ENCODE measurements around the gene OVCH1. TPM values are rescaled to one million over a fixed set of nuclear protein-coding genes. Genes with fewer than 3 reads are reported as not detected.
"Not testable (repeated sequence)": the region's sequence is repeated elsewhere in the genome, so short reads cannot be mapped to it uniquely, and the experiment has no call there.

OVCH1 gene
- total RNA-seq, 1 donor from 2014 or later = not detected

- Mint-ChIP-seq H3K4me1 (no peaks in the 10 kb centered on the region), H3K9me3 (no peaks in the 10 kb centered on the region), H3K27ac (no peak overlapping the region), H3K4me3 (no peak overlapping the region), H3K27me3 (peaks cover 10% of the 10 kb centered on the region), H3K36me3 (ENCODE audit: low read depth) (no peaks in the 10 kb centered on the region)
- DNase-seq = no peak
- intact Hi-C loops (cut with micrococcal nuclease) = no loop called here
Measured at GRCh38 chr12:29451888-29452287, 45.6 kb downstream of the OVCH1 start.

- intact Hi-C loops (cut with micrococcal nuclease) = no loop called here
- no peaks in the 10 kb centered on the region for H3K4me1 Mint-ChIP-seq
- peaks cover 8% of the 10 kb centered on the region for H3K27me3 Mint-ChIP-seq
- no peaks in the 10 kb centered on the region for H3K9me3 Mint-ChIP-seq
- no peak for DNase-seq
- no peaks in the 10 kb centered on the region for H3K36me3 Mint-ChIP-seq (ENCODE audit: low read depth)
- no peak overlapping the region for H3K4me3 Mint-ChIP-seq
- H3K27ac Mint-ChIP-seq = no peak overlapping the region
Measured at GRCh38 chr12:29448157-29448556, 49.3 kb downstream of the OVCH1 start.

GRCh38 chr12:29447285-29447975 lies 50.1 kb downstream of the OVCH1 start:
- Mint-ChIP-seq H3K36me3 (ENCODE audit: low read depth) (no peaks in the 10 kb centered on the region), H3K4me3 (no peak overlapping the region), H3K27me3 (peaks cover 8% of the 10 kb centered on the region), H3K4me1 (no peaks in the 10 kb centered on the region), H3K27ac (no peak overlapping the region), H3K9me3 (no peaks in the 10 kb centered on the region)
- intact Hi-C loops (cut with micrococcal nuclease) = no loop called here
- no peak for DNase-seq

- peaks cover 2% of the 10 kb centered on the region for H3K27me3 Mint-ChIP-seq
Measured at GRCh38 chr12:29439506-29439905, 58.0 kb downstream of the OVCH1 start.

GRCh38 chr12:29438752-29439408 lies 58.6 kb downstream of the OVCH1 start:
- Mint-ChIP-seq H3K9me3 (no peaks in the 10 kb centered on the region), H3K27me3 (peaks cover 2% of the 10 kb centered on the region)
- intact Hi-C loops (cut with micrococcal nuclease) = no loop called here

More at GRCh38 chr12:29439506-29439905, 58.0 kb downstream of the OVCH1 start:
- H3K36me3 Mint-ChIP-seq (ENCODE audit: low read depth) = no peaks in the 10 kb centered on the region
- no peak overlapping the region for H3K27ac Mint-ChIP-seq
- H3K9me3 Mint-ChIP-seq = no peaks in the 10 kb centered on the region
- H3K4me1 Mint-ChIP-seq = no peaks in the 10 kb centered on the region
- intact Hi-C loops (cut with micrococcal nuclease) = no loop called here
- H3K4me3 Mint-ChIP-seq = no peak overlapping the region
- DNase-seq = no peak

GRCh38 chr12:29437575-29437974 lies 59.9 kb downstream of the OVCH1 start:
- Mint-ChIP-seq H3K27me3 (peaks cover 2% of the 10 kb centered on the region), H3K4me3 (no peak overlapping the region), H3K4me1 (no peaks in the 10 kb centered on the region), H3K9me3 (no peaks in the 10 kb centered on the region), H3K36me3 (ENCODE audit: low read depth) (no peaks in the 10 kb centered on the region), H3K27ac (no peak overlapping the region)
- intact Hi-C loops (cut with micrococcal nuclease) = no loop called here
- no peak for DNase-seq

More at GRCh38 chr12:29438752-29439408, 58.6 kb downstream of the OVCH1 start:
- DNase-seq = no peak
- H3K36me3 Mint-ChIP-seq (ENCODE audit: low read depth) = no peaks in the 10 kb centered on the region
- no peaks in the 10 kb centered on the region for H3K4me1 Mint-ChIP-seq
- H3K4me3 Mint-ChIP-seq = no peak overlapping the region
- no peak overlapping the region for H3K27ac Mint-ChIP-seq

- H3K4me3 Mint-ChIP-seq; H3K36me3 Mint-ChIP-seq (ENCODE audit: low read depth); H3K9me3 Mint-ChIP-seq; intact Hi-C loops (cut with micrococcal nuclease); H3K27ac Mint-ChIP-seq; H3K27me3 Mint-ChIP-seq; DNase-seq; H3K4me1 Mint-ChIP-seq: not testable (repeated sequence)
Measured at GRCh38 chr12:29436815-29437214, 60.7 kb downstream of the OVCH1 start.

GRCh38 chr12:29431513-29431912 lies 66.0 kb downstream of the OVCH1 start:
- H3K27me3 Mint-ChIP-seq = peaks cover 5% of the 10 kb centered on the region
- DNase-seq = no peak
- no peak overlapping the region for H3K4me3 Mint-ChIP-seq
- H3K36me3 Mint-ChIP-seq (ENCODE audit: low read depth) = no peaks in the 10 kb centered on the region
- H3K4me1 Mint-ChIP-seq = no peaks in the 10 kb centered on the region
- intact Hi-C loops (cut with micrococcal nuclease) = no loop called here
- no peak overlapping the region for H3K27ac Mint-ChIP-seq
- no peaks in the 10 kb centered on the region for H3K9me3 Mint-ChIP-seq

GRCh38 chr12:29430716-29431044 lies 66.8 kb downstream of the OVCH1 start:
- Mint-ChIP-seq H3K27ac (no peak overlapping the region), H3K4me3 (no peak overlapping the region), H3K4me1 (no peaks in the 10 kb centered on the region), H3K9me3 (no peaks in the 10 kb centered on the region), H3K36me3 (ENCODE audit: low read depth) (no peaks in the 10 kb centered on the region), H3K27me3 (peaks cover 5% of the 10 kb centered on the region)
- no peak for DNase-seq
- intact Hi-C loops (cut with micrococcal nuclease) = no loop called here

- H3K4me1 Mint-ChIP-seq = no peaks in the 10 kb centered on the region
- H3K4me3 Mint-ChIP-seq = no peak overlapping the region
- H3K9me3 Mint-ChIP-seq = no peaks in the 10 kb centered on the region
- no peak overlapping the region for H3K27ac Mint-ChIP-seq
- no peak for DNase-seq
- peaks cover 5% of the 10 kb centered on the region for H3K27me3 Mint-ChIP-seq
- H3K36me3 Mint-ChIP-seq (ENCODE audit: low read depth) = no peaks in the 10 kb centered on the region
- intact Hi-C loops (cut with micrococcal nuclease) = no loop called here
Measured at GRCh38 chr12:29429999-29430715, 67.3 kb downstream of the OVCH1 start.

GRCh38 chr12:29428633-29429032 lies 68.9 kb downstream of the OVCH1 start:
- Mint-ChIP-seq H3K27ac (no peak overlapping the region), H3K4me1 (no peaks in the 10 kb centered on the region), H3K36me3 (ENCODE audit: low read depth) (no peaks in the 10 kb centered on the region), H3K27me3 (peaks cover 5% of the 10 kb centered on the region), H3K4me3 (no peak overlapping the region), H3K9me3 (peaks cover 2% of the 10 kb centered on the region)
- DNase-seq = no peak
- intact Hi-C loops (cut with micrococcal nuclease) = no loop called here

- H3K36me3 Mint-ChIP-seq (ENCODE audit: low read depth) = no peaks in the 10 kb centered on the region
- H3K4me3 Mint-ChIP-seq = no peak overlapping the region
- H3K27ac Mint-ChIP-seq = no peak overlapping the region
- DNase-seq = no peak
- no peaks in the 10 kb centered on the region for H3K4me1 Mint-ChIP-seq
- H3K9me3 Mint-ChIP-seq = peaks cover 7% of the 10 kb centered on the region
- peaks cover 9% of the 10 kb centered on the region for H3K27me3 Mint-ChIP-seq
- intact Hi-C loops (cut with micrococcal nuclease) = no loop called here
Measured at GRCh38 chr12:29427964-29428363, 69.5 kb downstream of the OVCH1 start.

GRCh38 chr12:29426498-29426897 lies 71.0 kb downstream of the OVCH1 start:
- intact Hi-C loops (cut with micrococcal nuclease) = no loop called here
- H3K9me3 Mint-ChIP-seq = peaks cover 7% of the 10 kb centered on the region
- H3K27ac Mint-ChIP-seq = no peak overlapping the region
- H3K4me1 Mint-ChIP-seq = no peaks in the 10 kb centered on the region
- no peak for DNase-seq
- no peaks in the 10 kb centered on the region for H3K36me3 Mint-ChIP-seq (ENCODE audit: low read depth)
- H3K27me3 Mint-ChIP-seq = peaks cover 4% of the 10 kb centered on the region
- no peak overlapping the region for H3K4me3 Mint-ChIP-seq

- Mint-ChIP-seq H3K9me3 (peaks cover 7% of the 10 kb centered on the region), H3K4me3 (no peak overlapping the region), H3K36me3 (ENCODE audit: low read depth) (no peaks in the 10 kb centered on the region), H3K27me3 (peaks cover 4% of the 10 kb centered on the region), H3K4me1 (no peaks in the 10 kb centered on the region), H3K27ac (no peak overlapping the region)
- no peak for DNase-seq
- intact Hi-C loops (cut with micrococcal nuclease) = no loop called here
Measured at GRCh38 chr12:29425722-29426121, 71.8 kb downstream of the OVCH1 start.
